Adrenal gland (tissue), 12 donors: ENCODE data around the gene SDCCAG8. TPM values are rescaled to one million over a fixed set of nuclear protein-coding genes. Genes with fewer than 3 reads are reported as not detected.
A peak's percentile ranks its signal among the peaks of the same experiment; 100 is the strongest.

ENCODE experiments used
- DNase-seq, 7 donors: peaks; one replicate each; pipeline ENCODE4 v3.0.0-alpha.2; 2019 to 2020
- H3K27ac ChIP-seq, 5 donors: fragments of 200-600 bp; sonication (generic) in 4 of 5; 1 replicate in 3 of 5; 2 replicates in 2 of 5; pipeline versions ENCODE4 v1.5.1 to v1.8.0; 2016 to 2020; ENCODE audit warnings: mild to moderate bottlenecking in 1 of 5
- H3K27me3 ChIP-seq: fragments of 200-600 bp; 2 replicates; pipeline ENCODE4 v1.8.0; 2021
- H3K36me3 ChIP-seq, 2 donors: fragments of 200-600 bp; replicated peaks in 1 of 2; 1 replicate in 1 of 2; 2 replicates in 1 of 2; pipeline versions ENCODE4 v1.5.1 to v1.8.0; 2018 to 2022
- H3K4me1 ChIP-seq, 2 donors: fragments of 200-600 bp; replicated peaks in 1 of 2; 1 replicate in 1 of 2; 2 replicates in 1 of 2; pipeline versions ENCODE4 v1.5.1 to v1.8.0; 2018 to 2021
- H3K4me3 ChIP-seq, 4 donors: fragments of 200-600 bp; sonication (generic) in 3 of 4; one replicate each; pipeline ENCODE4 v1.5.1; 2016 to 2018
- H3K9me3 ChIP-seq, 3 donors: fragments of 200-600 bp; sonication (generic) in 1 of 3; replicated peaks in 1 of 3; 1 replicate in 2 of 3; 2 replicates in 1 of 3; pipeline versions ENCODE4 v1.5.1 to v1.8.0; 2016 to 2021
- CTCF ChIP-seq, 6 experiments: fragments of 450-650 bp in 4 of 6; fragments of 200-600 bp in 2 of 6; sonication (generic) in 1 of 6; IDR thresholded peaks; 1 replicate in 5 of 6; 2 replicates in 1 of 6; pipeline versions ENCODE4 v1.5.1 to v1.8.0; 2016 to 2021; ENCODE audit warnings: antibody characterized with exemption in 6 of 6, mild to moderate bottlenecking in 2 of 6, moderate library complexity in 1 of 6
- POLR2A ChIP-seq, 2 donors: fragments of 450-650 bp; IDR thresholded peaks; one replicate each; pipeline ENCODE4 v1.6.1; 2017; ENCODE audit warnings: antibody characterized with exemption in 2 of 2, mild to moderate bottlenecking in 2 of 2, moderate library complexity in 1 of 2
- WGBS, 4 donors: extraction: QIAGEN DNeasy Blood & Tissue Kit in 2 of 4; methylation state at CpG; one replicate each; pipeline versions ENCODE4 v1.1.5 to v1.1.7; 2013 to 2017; 5-methylcytosine and 5-hydroxymethylcytosine counted together
- intact Hi-C, 2 donors: fragments of 100-400 bp; cut with DNase I; formaldehyde crosslinking; loops; one replicate each; pipeline versions ENCODE4 v1.14.1 to v1.15.0; 2022 to 2023
- polyA plus RNA-seq, 3 donors: library from polyadenylated mRNA; stranded (reverse); fragments of 200-250 nt in 2 of 3; fragments of 350-450 nt in 1 of 3; fragmentation: Illumina TruSeq in 1 of 3; extraction: RNeasy Lipid Tissue Mini Kit (QIAGEN cat#74804) in 1 of 3; gene quantifications; one replicate each; pipeline ENCODE4 v1.2.3, GENCODE V29; 2013 to 2014
- total RNA-seq, 9 donors: library from RNA; depleted of rRNA in 4 of 9; stranded (reverse); fragments of >200 nt in 4 of 9; fragments of 120-200 nt in 1 of 9; fragmentation: NEBNext Ultra II Directional in 1 of 9; extraction: Animal tissue kit (Norgen Biotek cat#: 25700) in 1 of 9; gene quantifications; one replicate each; pipeline versions ENCODE4 v1.1.0 to v1.2.4, GENCODE V29; 2013 to 2023
- donor health status: healthy with polysubstance abuse.
- donor health status: Bipolar disorder and iron deficiency.
- donor health status: DM: yes; HTN: yes; CAD: no.
- donor health status: DM: no; HTN: no; CAD: no.
- donor health status: DM: no; HTN: no; CAD: no.
- donor health status: DM: yes; HTN: yes; CAD: no.

The SDCCAG8 gene
- total and polyA plus RNA-seq, 12 donors, result 22.5 to 60.9 (median 44.1) TPM

GRCh38 chr1:243268751-243269460, 13.1 kb downstream of the SDCCAG8 start:
- no peak for TF ChIP-seq CTCF (IDR thresholded peaks at IDR 0.05)
- no peak for TF ChIP-seq POLR2A (IDR thresholded peaks at IDR 0.05)
- WGBS, 4 donors, result 76 to 84% (median 84%) methylated on average over 11 to 13 of the region's 13 CpGs
- H3K27me3 ChIP-seq, result no peaks in the 10 kb centered on the region
- no peak overlapping the region for H3K4me3 ChIP-seq
- H3K4me1 ChIP-seq, result peaks cover 8 to 48% of the 10 kb centered on the region in 2 donors
- peak in 1 of 7 donors; percentile 49 for DNase-seq
- H3K27ac ChIP-seq, result peak overlapping the region; percentile 17 to 69 (median 58)
- H3K9me3 ChIP-seq, result no peaks in the 10 kb centered on the region
- intact Hi-C loops, result no loop called here
- peaks cover 0 to 6% of the 10 kb centered on the region in 2 donors for H3K36me3 ChIP-seq

- intact Hi-C loops, result no loop called here
- 86 to 98% (median 95%) methylated on average over 4 of the region's 4 CpGs for WGBS, 4 donors
- H3K27ac ChIP-seq, result peak overlapping the region in 3 of 5 donors; percentile 56 to 62 (median 58)
Observed at GRCh38 chr1:243269461-243269801, 13.6 kb downstream of the SDCCAG8 start.

GRCh38 chr1:243270097-243270864, 14.4 kb downstream of the SDCCAG8 start:
- WGBS, 4 donors, result 74 to 85% (median 82%) methylated on average over 6 of the region's 6 CpGs
- DNase-seq, result no peak
- Histone ChIP-seq H3K36me3 (peaks cover 0 to 6% of the 10 kb centered on the region in 2 donors), H3K9me3 (no peaks in the 10 kb centered on the region), H3K27me3 (no peaks in the 10 kb centered on the region), H3K4me1 (peaks cover 8 to 35% of the 10 kb centered on the region in 2 donors), H3K4me3 (no peak overlapping the region), H3K27ac (peak overlapping the region in 2 of 5 donors; percentile 19 to 62)
- intact Hi-C loops, result no loop called here
- TF ChIP-seq POLR2A (IDR thresholded peaks at IDR 0.05), result no peak
- no peak for TF ChIP-seq CTCF (IDR thresholded peaks at IDR 0.05)

More at GRCh38 chr1:243269461-243269801, 13.6 kb downstream of the SDCCAG8 start:
- no peak for DNase-seq
- Histone ChIP-seq H3K9me3 (no peaks in the 10 kb centered on the region), H3K36me3 (peaks cover 0 to 6% of the 10 kb centered on the region in 2 donors), H3K27me3 (no peaks in the 10 kb centered on the region), H3K4me3 (no peak overlapping the region), H3K4me1 (peaks cover 8 to 42% of the 10 kb centered on the region in 2 donors)
- TF ChIP-seq POLR2A (IDR thresholded peaks at IDR 0.05) (no peak), CTCF (IDR thresholded peaks at IDR 0.05) (no peak)

GRCh38 chr1:243271996-243272395, 16.2 kb downstream of the SDCCAG8 start:
- DNase-seq, result no peak
- no peaks in the 10 kb centered on the region for H3K9me3 ChIP-seq
- H3K27me3 ChIP-seq, result no peaks in the 10 kb centered on the region
- H3K27ac ChIP-seq, result no peak overlapping the region
- peaks cover 0 to 13% of the 10 kb centered on the region in 2 donors for H3K36me3 ChIP-seq
- no peak overlapping the region for H3K4me3 ChIP-seq
- H3K4me1 ChIP-seq, result peaks cover 8 to 34% of the 10 kb centered on the region in 2 donors
- whole genome bisulfite sequencing, 4 donors, result 86 to 98% (median 93%) methylated on average over 1 of the region's 1 CpG
- intact Hi-C loops, result no loop called here
- no peak for TF ChIP-seq CTCF (IDR thresholded peaks at IDR 0.05)
- no peak for TF ChIP-seq POLR2A (IDR thresholded peaks at IDR 0.05)
